ENCODE measurements around the gene HSD17B12. TPM values are rescaled to one million over a fixed set of nuclear protein-coding genes. Genes with fewer than 3 reads are reported as not detected.

The HSD17B12 gene
- total RNA-seq, 1 experiment from 2014 or later = 106 TPM

- intact Hi-C loops (cut with micrococcal nuclease; ENCODE audit: unreplicated experiment) (no loop called here), in situ Hi-C loops (cut with HindIII; ENCODE audit: low pct_unique_long_range_greater_than_20kb, low sequenced_read_pairs) (no loop called here)
- peaks cover 10% of the 10 kb centered on the region for H3K4me1 ChIP-seq (ENCODE audit: control insufficient read depth, insufficient read depth, low read length)
- H3K27me3 ChIP-seq (ENCODE audit: control insufficient read depth, insufficient read depth, low read length) = no peaks in the 10 kb centered on the region
- TF ChIP-seq TCF7L2 (IDR thresholded peaks at IDR 0.05; ENCODE audit: low read depth, low read length) (no peak), SIN3A (IDR thresholded peaks at IDR 0.05; ENCODE audit: borderline replicate concordance, insufficient read depth, low read depth, low read length) (no peak)
- TF ChIP-seq, protein P1, sequence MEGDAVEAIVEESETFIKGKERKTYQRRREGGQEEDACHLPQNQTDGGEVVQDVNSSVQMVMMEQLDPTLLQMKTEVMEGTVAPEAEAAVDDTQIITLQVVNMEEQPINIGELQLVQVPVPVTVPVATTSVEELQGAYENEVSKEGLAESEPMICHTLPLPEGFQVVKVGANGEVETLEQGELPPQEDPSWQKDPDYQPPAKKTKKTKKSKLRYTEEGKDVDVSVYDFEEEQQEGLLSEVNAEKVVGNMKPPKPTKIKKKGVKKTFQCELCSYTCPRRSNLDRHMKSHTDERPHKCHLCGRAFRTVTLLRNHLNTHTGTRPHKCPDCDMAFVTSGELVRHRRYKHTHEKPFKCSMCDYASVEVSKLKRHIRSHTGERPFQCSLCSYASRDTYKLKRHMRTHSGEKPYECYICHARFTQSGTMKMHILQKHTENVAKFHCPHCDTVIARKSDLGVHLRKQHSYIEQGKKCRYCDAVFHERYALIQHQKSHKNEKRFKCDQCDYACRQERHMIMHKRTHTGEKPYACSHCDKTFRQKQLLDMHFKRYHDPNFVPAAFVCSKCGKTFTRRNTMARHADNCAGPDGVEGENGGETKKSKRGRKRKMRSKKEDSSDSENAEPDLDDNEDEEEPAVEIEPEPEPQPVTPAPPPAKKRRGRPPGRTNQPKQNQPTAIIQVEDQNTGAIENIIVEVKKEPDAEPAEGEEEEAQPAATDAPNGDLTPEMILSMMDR (IDR thresholded peaks at IDR 0.05) = no peak
- H3K9me3 ChIP-seq (ENCODE audit: control insufficient read depth, insufficient read depth, low read depth, low read length) = no peaks in the 10 kb centered on the region
- DNase-seq (ENCODE audit: low read depth, low spot score) (no peak), ATAC-seq (no peak)
- ChIA-PET CTCF (no interaction called here), POLR2A (no interaction called here)
- H3K27ac ChIP-seq (ENCODE audit: low read length) = no peak overlapping the region
- no peaks in the 10 kb centered on the region for H3K36me3 ChIP-seq (ENCODE audit: control insufficient read depth, insufficient read depth, low read length)
- H3K4me3 ChIP-seq (ENCODE audit: low read depth in 2 of 2, low read length in 2 of 2) = no peak overlapping the region
- BruUV-seq (replicated peaks) = no TSS peak
These were observed 55.4 kb downstream of the HSD17B12 start for GRCh38 chr11:43735961-43736360.

GRCh38 chr11:43736502-43737200 lies 56.1 kb downstream of the HSD17B12 start:
- no TSS peak for BruUV-seq (replicated peaks)
- H3K36me3 ChIP-seq (ENCODE audit: control insufficient read depth, insufficient read depth, low read length) = no peaks in the 10 kb centered on the region
- TF ChIP-seq, protein P1 (IDR thresholded peaks at IDR 0.05) = no peak
- TF ChIP-seq POLR2AphosphoS5 (IDR thresholded peaks at IDR 0.05; ENCODE audit: low read depth, low read length) (no peak), TCF7L2 (IDR thresholded peaks at IDR 0.05; ENCODE audit: low read depth, low read length) (no peak), SIN3A (IDR thresholded peaks at IDR 0.05; ENCODE audit: borderline replicate concordance, insufficient read depth, low read depth, low read length) (no peak)
- TF ChIP-seq, protein P2, sequence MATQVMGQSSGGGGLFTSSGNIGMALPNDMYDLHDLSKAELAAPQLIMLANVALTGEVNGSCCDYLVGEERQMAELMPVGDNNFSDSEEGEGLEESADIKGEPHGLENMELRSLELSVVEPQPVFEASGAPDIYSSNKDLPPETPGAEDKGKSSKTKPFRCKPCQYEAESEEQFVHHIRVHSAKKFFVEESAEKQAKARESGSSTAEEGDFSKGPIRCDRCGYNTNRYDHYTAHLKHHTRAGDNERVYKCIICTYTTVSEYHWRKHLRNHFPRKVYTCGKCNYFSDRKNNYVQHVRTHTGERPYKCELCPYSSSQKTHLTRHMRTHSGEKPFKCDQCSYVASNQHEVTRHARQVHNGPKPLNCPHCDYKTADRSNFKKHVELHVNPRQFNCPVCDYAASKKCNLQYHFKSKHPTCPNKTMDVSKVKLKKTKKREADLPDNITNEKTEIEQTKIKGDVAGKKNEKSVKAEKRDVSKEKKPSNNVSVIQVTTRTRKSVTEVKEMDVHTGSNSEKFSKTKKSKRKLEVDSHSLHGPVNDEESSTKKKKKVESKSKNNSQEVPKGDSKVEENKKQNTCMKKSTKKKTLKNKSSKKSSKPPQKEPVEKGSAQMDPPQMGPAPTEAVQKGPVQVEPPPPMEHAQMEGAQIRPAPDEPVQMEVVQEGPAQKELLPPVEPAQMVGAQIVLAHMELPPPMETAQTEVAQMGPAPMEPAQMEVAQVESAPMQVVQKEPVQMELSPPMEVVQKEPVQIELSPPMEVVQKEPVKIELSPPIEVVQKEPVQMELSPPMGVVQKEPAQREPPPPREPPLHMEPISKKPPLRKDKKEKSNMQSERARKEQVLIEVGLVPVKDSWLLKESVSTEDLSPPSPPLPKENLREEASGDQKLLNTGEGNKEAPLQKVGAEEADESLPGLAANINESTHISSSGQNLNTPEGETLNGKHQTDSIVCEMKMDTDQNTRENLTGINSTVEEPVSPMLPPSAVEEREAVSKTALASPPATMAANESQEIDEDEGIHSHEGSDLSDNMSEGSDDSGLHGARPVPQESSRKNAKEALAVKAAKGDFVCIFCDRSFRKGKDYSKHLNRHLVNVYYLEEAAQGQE (IDR thresholded peaks at IDR 0.05; ENCODE audit: insufficient read depth in 1 of 2, low read depth in 2 of 2, low read length in 1 of 2) = no peak
- ATAC-seq = no peak
- CTCF ChIA-PET = no interaction called here
- in situ Hi-C loops (cut with HindIII; ENCODE audit: low pct_unique_long_range_greater_than_20kb, low sequenced_read_pairs) (no loop called here), intact Hi-C loops (cut with micrococcal nuclease; ENCODE audit: unreplicated experiment) (no loop called here)
- no peak overlapping the region for H3K27ac ChIP-seq (ENCODE audit: low read length)
- peaks cover 10% of the 10 kb centered on the region for H3K4me1 ChIP-seq (ENCODE audit: control insufficient read depth, insufficient read depth, low read length)
- POLR2A ChIA-PET = no interaction called here
- DNase-seq (ENCODE audit: low read depth, low spot score) = no peak
- no peaks in the 10 kb centered on the region for H3K27me3 ChIP-seq (ENCODE audit: control insufficient read depth, insufficient read depth, low read length)
- no peak overlapping the region for H3K4me3 ChIP-seq (ENCODE audit: low read depth in 2 of 2, low read length in 2 of 2)
- no peaks in the 10 kb centered on the region for H3K9me3 ChIP-seq (ENCODE audit: control insufficient read depth, insufficient read depth, low read depth, low read length)

All from Panc1 (cell line).